GM10266 (cell line): ENCODE data around the gene SPOCK1.

Source experiments
- DNase-seq: peaks from one replicate; pipeline ENCODE4 v3.0.0; 2012; ENCODE audit errors: extremely low spot score
- CTCF ChIP-seq: IDR thresholded peaks from 2 replicates; pipeline ENCODE4 v1.5.1; 2012; ENCODE audit warnings: mild to moderate bottlenecking, low read depth; ENCODE audit not compliant: control insufficient read depth, insufficient read depth; ENCODE audit errors: missing control alignments

SPOCK1 gene

GRCh38 chr5:137231540-137231939, 267.6 kb downstream of the SPOCK1 start:
- no peak for DNase-seq
- no peak for TF ChIP-seq CTCF

DNA sequence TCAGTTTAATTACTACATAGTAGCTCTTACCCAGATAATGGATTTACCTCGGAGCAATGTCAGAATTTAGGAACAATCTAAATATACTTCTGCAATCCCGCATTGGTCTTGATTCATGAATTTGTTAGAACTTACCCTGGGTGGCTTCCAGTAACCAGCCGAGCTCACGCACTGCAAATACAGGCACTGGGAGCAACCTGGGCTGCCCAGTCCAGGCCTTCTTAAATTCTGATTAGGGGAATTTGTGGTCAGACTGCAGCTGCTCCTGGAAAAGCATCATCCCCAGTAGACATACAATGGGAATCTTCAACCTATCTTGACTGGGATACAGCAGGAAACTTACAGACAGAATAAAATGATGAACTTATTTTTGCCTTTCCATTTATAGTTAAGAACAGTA, 270.3 kb downstream of the SPOCK1 start:
- no peak for TF ChIP-seq CTCF
- DNase-seq = no peak

- DNase-seq = no peak
- no peak for TF ChIP-seq CTCF
These were observed 273.0 kb downstream of the SPOCK1 start for GRCh38 chr5:137226081-137226480.

- no peak for TF ChIP-seq CTCF
- DNase-seq = no peak
These were observed 275.5 kb downstream of the SPOCK1 start for GRCh38 chr5:137223324-137224295.

- TF ChIP-seq CTCF = no peak
- no peak for DNase-seq
These were observed 277.2 kb downstream of the SPOCK1 start for GRCh38 chr5:137221943-137222342.

GRCh38 chr5:137220523-137220927, 278.6 kb downstream of the SPOCK1 start:
- peak; percentile 37 for DNase-seq
- TF ChIP-seq CTCF = peak; percentile 26

DNA sequence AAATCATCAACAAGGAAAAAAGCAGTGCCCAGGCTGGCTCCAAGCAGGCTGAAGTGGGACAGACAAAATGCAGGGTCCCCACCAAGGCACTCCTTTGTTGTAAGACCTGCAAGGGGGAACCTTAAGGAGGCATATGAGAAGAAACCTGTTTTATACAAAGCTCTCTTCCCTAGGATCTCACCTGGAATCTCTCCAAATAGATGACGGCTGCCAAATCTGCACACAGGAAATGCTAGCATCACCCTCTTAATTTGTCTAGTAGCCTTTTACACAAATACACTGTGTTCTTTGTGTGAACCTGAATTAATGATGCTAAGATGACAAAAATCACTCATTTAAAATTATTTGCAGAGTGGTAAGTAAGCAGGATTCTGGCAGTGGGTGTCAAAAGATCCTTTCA, 280.2 kb downstream of the SPOCK1 start:
- DNase-seq = no peak
- TF ChIP-seq CTCF = no peak
